Panc1 (cell line): ENCODE results near the gene PROCR.

ENCODE experiments used
- POLR2AphosphoS5 ChIP-seq: IDR thresholded peaks from 2 replicates; pipeline ENCODE4 v1.6.1; 2012; ENCODE audit warnings: mild to moderate bottlenecking, low read depth, low read length, moderate library complexity
- REST ChIP-seq, 2 experiments: IDR thresholded peaks; 2 replicates each; pipeline ENCODE4 v1.6.1; 2011 to 2012; ENCODE audit warnings: low read depth in 2 of 2, control low read depth in 1 of 2, low read length in 1 of 2, mild to moderate bottlenecking in 1 of 2, moderate library complexity in 1 of 2; ENCODE audit not compliant: insufficient read depth in 1 of 2
- SIN3A ChIP-seq: IDR thresholded peaks from 2 replicates; pipeline ENCODE4 v1.6.1; 2012; ENCODE audit warnings: low read depth, mild to moderate bottlenecking, low read length, moderate library complexity, borderline replicate concordance; ENCODE audit not compliant: insufficient read depth
- TCF7L2 ChIP-seq: IDR thresholded peaks from 2 replicates; pipeline ENCODE4 v1.6.1; 2011; ENCODE audit warnings: mild to moderate bottlenecking, low read depth, low read length, inconsistent platforms
- TF ChIP-seq, protein P1 (sequence below): fragments of 450-650 bp; IDR thresholded peaks from 2 replicates; pipeline ENCODE4 v1.5.1; 2017; ENCODE audit warnings: mild to moderate bottlenecking

- TF ChIP-seq, protein P1, sequence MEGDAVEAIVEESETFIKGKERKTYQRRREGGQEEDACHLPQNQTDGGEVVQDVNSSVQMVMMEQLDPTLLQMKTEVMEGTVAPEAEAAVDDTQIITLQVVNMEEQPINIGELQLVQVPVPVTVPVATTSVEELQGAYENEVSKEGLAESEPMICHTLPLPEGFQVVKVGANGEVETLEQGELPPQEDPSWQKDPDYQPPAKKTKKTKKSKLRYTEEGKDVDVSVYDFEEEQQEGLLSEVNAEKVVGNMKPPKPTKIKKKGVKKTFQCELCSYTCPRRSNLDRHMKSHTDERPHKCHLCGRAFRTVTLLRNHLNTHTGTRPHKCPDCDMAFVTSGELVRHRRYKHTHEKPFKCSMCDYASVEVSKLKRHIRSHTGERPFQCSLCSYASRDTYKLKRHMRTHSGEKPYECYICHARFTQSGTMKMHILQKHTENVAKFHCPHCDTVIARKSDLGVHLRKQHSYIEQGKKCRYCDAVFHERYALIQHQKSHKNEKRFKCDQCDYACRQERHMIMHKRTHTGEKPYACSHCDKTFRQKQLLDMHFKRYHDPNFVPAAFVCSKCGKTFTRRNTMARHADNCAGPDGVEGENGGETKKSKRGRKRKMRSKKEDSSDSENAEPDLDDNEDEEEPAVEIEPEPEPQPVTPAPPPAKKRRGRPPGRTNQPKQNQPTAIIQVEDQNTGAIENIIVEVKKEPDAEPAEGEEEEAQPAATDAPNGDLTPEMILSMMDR = no peak
- TF ChIP-seq POLR2AphosphoS5 (no peak), SIN3A (no peak), TCF7L2 (no peak), REST (IDR thresholded peaks at IDR 0.05; ENCODE audit: insufficient read depth in 1 of 2, low read depth in 2 of 2, low read length in 1 of 2) (no peak)
Measured at GRCh38 chr20:35155936-35156335, 15.9 kb upstream of the PROCR start.
